OCI-LY3 (cell line): ENCODE data around the gene PRR12.

Experiments
- CTCF ChIP-seq: fragments of 200-600, 300-600 bp; sonication (generic); IDR thresholded peaks from 2 replicates; pipeline ENCODE4 v1.5.1; 2014; ENCODE audit warnings: antibody characterized with exemption, low read length, low read depth
- EZH2phosphoT487 ChIP-seq: fragments of 200-600 bp; shearing (Covaris generic); IDR thresholded peaks from 2 replicates; pipeline ENCODE4 v1.6.1; 2018; ENCODE audit warnings: antibody characterized with exemption, mixed run types, low read depth

DNA sequence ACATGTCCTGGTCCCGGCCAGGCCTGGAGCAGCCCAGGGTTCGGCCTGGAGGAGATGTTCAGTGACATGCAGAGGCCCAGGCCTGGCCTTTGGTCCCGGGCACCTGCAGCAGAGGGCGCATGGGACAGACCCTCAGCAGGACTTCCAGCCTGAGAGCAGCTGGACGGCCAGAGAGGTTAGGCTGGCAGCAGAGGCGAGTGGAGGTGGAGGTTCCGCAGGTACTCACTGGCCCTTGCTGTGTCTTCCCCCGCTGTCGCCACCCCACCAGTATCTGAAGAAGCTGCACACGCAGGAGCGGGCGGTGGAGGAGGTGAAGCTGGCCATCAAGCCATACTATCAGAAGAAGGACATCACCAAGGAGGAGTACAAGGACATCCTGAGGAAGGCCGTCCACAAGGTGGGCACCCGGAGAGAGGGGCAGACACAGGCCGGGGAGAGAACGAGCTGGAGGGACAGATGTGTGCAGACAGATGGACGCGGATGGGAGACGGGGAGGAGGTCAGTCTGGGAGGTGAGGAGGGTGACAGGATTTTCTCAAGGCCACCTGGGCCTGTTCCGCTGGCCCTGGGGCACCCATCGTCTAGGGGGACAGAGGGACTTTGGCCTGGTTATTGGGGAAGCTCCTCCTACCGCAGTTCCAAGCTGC is 66.6 kb downstream of the PRR12 start:
- TF ChIP-seq CTCF (no peak), EZH2phosphoT487 (no peak)
